ENCODE data around the gene NEU1. TPM values are rescaled to one million over a fixed set of nuclear protein-coding genes. Genes with fewer than 3 reads are reported as not detected.

NEU1 gene
- total RNA-seq, 1 donor from 2014 or later = 46.9 TPM

GRCh38 chr6:31831350-31832215, 31.0 kb downstream of the NEU1 start:
- DNase-seq (ENCODE audit: extremely low spot score, unreplicated experiment) = no peak
- Mint-ChIP-seq H3K9me3 (no peaks in the 10 kb centered on the region), H3K27ac (peak overlapping the region; percentile 88), H3K4me1 (ENCODE audit: unreplicated experiment) (peaks cover 39% of the 10 kb centered on the region), H3K4me3 (peak overlapping the region; percentile 94), H3K27me3 (no peaks in the 10 kb centered on the region), H3K36me3 (peaks cover 20% of the 10 kb centered on the region)
- TF ChIP-seq, protein P1, sequence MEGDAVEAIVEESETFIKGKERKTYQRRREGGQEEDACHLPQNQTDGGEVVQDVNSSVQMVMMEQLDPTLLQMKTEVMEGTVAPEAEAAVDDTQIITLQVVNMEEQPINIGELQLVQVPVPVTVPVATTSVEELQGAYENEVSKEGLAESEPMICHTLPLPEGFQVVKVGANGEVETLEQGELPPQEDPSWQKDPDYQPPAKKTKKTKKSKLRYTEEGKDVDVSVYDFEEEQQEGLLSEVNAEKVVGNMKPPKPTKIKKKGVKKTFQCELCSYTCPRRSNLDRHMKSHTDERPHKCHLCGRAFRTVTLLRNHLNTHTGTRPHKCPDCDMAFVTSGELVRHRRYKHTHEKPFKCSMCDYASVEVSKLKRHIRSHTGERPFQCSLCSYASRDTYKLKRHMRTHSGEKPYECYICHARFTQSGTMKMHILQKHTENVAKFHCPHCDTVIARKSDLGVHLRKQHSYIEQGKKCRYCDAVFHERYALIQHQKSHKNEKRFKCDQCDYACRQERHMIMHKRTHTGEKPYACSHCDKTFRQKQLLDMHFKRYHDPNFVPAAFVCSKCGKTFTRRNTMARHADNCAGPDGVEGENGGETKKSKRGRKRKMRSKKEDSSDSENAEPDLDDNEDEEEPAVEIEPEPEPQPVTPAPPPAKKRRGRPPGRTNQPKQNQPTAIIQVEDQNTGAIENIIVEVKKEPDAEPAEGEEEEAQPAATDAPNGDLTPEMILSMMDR (conservative IDR thresholded peaks at IDR 0.05) = no peak

DNA sequence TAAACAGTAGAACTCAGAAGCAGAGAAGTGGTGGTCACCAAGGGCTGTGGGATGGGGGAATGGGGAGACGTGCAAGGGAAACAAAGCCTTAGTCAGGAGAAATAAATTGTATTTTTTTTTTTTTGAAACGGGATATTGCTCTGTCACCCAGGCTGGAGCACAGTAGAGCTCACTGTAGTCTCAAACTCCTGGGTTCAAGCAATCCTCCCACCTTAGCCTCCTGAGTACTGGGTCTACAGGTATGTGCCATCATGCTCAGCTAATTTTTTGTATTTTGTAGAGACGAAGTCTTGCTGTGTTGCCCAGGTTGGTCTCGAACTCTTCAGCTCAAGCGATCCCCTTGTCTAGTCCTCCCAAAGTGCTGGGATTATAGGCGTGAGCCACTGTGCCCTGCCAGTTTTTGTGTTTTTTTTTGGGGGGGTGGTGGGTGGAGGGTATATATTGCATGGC, 31.7 kb downstream of the NEU1 start:
- H3K4me1 Mint-ChIP-seq (ENCODE audit: unreplicated experiment) = peaks cover 33% of the 10 kb centered on the region
- H3K27me3 Mint-ChIP-seq = no peaks in the 10 kb centered on the region
- TF ChIP-seq, protein P1 (conservative IDR thresholded peaks at IDR 0.05) = no peak
- H3K4me3 Mint-ChIP-seq = peak overlapping the region; percentile 94
- peak overlapping the region; percentile 88 for H3K27ac Mint-ChIP-seq
- H3K36me3 Mint-ChIP-seq = peaks cover 13% of the 10 kb centered on the region
- no peaks in the 10 kb centered on the region for H3K9me3 Mint-ChIP-seq
- DNase-seq (ENCODE audit: extremely low spot score, unreplicated experiment) = no peak

DNA sequence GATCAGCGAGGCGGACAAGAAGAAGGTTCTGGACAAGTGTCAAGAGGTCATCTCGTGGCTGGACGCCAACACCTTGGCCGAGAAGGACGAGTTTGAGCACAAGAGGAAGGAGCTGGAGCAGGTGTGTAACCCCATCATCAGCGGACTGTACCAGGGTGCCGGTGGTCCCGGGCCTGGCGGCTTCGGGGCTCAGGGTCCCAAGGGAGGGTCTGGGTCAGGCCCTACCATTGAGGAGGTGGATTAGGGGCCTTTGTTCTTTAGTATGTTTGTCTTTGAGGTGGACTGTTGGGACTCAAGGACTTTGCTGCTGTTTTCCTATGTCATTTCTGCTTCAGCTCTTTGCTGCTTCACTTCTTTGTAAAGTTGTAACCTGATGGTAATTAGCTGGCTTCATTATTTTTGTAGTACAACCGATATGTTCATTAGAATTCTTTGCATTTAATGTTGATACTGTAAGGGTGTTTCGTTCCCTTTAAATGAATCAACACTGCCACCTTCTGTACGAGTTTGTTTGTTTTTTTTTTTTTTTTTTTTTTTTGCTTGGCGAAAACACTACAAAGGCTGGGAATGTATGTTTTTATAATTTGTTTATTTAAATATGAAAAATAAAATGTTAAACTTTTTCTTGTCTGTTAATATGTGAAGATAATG, 32.9 kb downstream of the NEU1 start:
- H3K27ac Mint-ChIP-seq = peak overlapping the region; percentile 88
- no peaks in the 10 kb centered on the region for H3K9me3 Mint-ChIP-seq
- TF ChIP-seq, protein P1 (conservative IDR thresholded peaks at IDR 0.05) = peak; percentile 75
- no peaks in the 10 kb centered on the region for H3K27me3 Mint-ChIP-seq
- peaks cover 8% of the 10 kb centered on the region for H3K36me3 Mint-ChIP-seq
- peaks cover 38% of the 10 kb centered on the region for H3K4me1 Mint-ChIP-seq (ENCODE audit: unreplicated experiment)
- no peak for DNase-seq (ENCODE audit: extremely low spot score, unreplicated experiment)
- peak overlapping the region; percentile 94 for H3K4me3 Mint-ChIP-seq

GRCh38 chr6:31827286-31828079, 35.1 kb downstream of the NEU1 start, which contains the start of gene HSPA1B:
Gene HSPA1B, plus strand, starts transcription at chr6:31827738. Its CDS starts 213 bp downstream, at chr6:31827951.
- peaks cover 45% of the 10 kb centered on the region for H3K4me1 Mint-ChIP-seq (ENCODE audit: unreplicated experiment)
- H3K27ac Mint-ChIP-seq = peak within 1 kb of the TSS; percentile 99
- H3K4me3 Mint-ChIP-seq = peak within 1 kb of the TSS; percentile 91
- H3K27me3 Mint-ChIP-seq = no peaks in the 10 kb centered on the region
- peaks cover 7% of the 10 kb centered on the region for H3K36me3 Mint-ChIP-seq
- no peaks in the 10 kb centered on the region for H3K9me3 Mint-ChIP-seq
- DNase-seq (ENCODE audit: extremely low spot score, unreplicated experiment) = peak; percentile 97
- TF ChIP-seq, protein P1 (conservative IDR thresholded peaks at IDR 0.05) = no peak

DNA sequence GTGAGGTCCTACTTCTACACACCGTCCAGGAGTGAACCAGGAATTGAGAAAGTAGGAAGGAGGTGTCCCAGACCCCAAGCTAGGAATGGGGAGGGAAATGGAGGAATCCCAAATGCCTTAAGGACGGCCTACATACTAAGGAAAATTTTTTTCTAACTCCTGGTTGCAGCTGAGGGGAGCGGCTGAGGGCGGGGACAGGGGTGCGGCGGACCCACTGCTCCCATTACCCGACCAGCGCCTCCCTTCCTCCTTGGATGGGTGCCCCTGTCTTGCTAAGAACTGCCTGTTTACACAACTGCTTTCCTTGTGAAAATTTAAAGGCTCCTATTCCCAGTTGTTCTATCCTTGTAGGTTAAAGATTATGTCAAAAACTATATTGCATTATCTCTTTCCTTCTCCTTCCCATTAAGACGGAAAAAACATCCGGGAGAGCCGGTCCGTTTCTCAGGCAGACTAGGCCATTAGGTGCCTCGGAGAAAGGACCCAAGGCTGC, 35.8 kb downstream of the NEU1 start:
- Mint-ChIP-seq H3K4me1 (ENCODE audit: unreplicated experiment) (peaks cover 51% of the 10 kb centered on the region), H3K9me3 (no peaks in the 10 kb centered on the region), H3K27ac (peak overlapping the region; percentile 99), H3K4me3 (peak overlapping the region; percentile 91), H3K36me3 (peaks cover 7% of the 10 kb centered on the region), H3K27me3 (no peaks in the 10 kb centered on the region)
- DNase-seq (ENCODE audit: extremely low spot score, unreplicated experiment) = no peak
- TF ChIP-seq, protein P1 (conservative IDR thresholded peaks at IDR 0.05) = no peak

Data from type B pancreatic cell (in vitro differentiated cells).